NCI-H1417 treated with DMSO at 0.1 percent for 48 hours (cell line): ENCODE results near the gene SAMD14.

ENCODE experiments used
- DNase-seq: peaks from one replicate; lab custom pipeline; 2025; lab: John Stamatoyannopoulos, UW

The SAMD14 gene

DNA sequence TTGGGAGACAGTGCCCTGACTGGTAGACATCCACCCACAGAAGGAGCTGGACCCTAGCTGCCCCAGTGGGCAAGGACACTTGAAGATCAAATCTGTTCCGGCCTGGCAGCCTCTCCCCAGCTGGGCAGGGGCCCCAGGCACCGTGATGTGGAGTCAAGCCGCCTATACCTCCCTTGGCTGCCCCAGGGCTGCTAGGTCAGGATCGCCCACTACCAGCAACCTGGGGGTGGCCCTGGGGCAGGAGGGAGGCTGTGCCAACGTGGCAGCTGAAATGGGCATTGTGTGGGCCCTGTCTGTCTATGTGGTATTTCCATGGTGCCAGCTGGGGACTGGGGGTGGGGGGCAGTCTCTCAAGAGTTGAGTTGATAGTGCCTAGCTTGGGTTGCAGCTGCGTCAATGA lies 33.9 kb downstream of the SAMD14 start:
- no peak for DNase-seq

DNA sequence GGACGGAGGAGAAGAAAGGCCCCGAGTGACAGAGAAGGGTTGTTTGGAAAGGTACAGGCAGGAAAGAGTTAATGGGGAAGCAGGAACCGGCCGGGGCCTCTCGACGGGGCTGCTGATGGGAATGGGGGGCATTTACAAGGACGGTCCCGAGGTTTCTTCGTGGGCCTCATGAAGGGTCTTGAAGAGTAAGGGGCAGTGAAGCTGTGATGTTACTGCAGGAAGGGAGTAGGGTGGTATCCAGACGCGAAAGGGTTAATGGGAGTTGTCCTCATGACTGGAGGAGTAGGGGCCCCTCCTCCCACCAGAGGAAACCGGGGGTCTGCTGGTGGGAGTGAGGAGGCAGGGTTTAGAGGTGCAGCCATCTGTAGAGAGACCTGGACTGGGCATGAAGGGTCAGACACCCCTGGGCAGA lies 34.3 kb downstream of the SAMD14 start:
- no peak for DNase-seq

- peak; percentile 74 for DNase-seq
These were observed 35.0 kb downstream of the SAMD14 start, which contains the start of gene PDK2 for GRCh38 chr17:50094753-50095619. PDK2 (plus strand) TSS chr17:50095351; CDS start chr17:50095436, 85 bp downstream.

- DNase-seq = peak; percentile 60
These were observed 35.7 kb downstream of the SAMD14 start for GRCh38 chr17:50094243-50094752.

DNA sequence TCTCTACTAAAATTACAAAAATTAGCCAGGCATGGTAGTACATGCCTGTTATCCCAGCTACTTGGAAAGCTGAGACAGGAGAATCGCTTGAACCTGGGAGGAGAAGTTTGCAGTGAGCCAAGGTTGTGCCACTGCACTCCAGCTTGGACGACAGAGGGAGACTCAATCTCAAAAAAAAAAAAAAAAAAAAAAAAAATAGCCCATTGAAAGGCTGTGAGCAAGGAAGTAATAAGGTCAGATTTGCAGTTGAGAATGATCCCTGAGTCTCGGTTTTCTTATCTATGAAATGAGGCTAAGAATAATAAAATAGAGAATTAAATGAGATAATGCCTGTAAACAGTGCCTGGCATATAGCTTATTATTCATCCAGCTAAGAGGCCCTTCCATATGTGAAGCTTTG lies 36.2 kb downstream of the SAMD14 start:
- DNase-seq = no peak

DNA sequence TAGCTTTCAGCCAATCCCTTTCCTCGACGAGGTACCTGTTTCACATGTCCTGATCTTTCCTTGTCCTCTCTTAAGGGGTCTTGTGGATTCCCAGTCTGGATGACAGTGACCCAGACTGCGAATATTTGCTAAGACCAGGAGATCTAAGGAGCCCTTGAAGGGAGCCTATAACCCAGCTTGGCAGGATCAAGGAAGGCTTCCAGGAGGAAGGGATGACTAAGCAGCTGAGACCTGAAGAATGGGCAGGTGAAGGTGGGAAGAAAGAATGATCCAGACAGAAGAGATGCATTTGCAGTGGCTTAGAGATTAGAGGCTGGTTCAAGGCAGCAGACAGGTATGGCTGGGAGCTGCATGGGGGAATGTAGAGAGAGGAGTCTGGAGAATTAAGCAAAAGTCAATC lies 36.7 kb downstream of the SAMD14 start:
- DNase-seq = no peak

DNA sequence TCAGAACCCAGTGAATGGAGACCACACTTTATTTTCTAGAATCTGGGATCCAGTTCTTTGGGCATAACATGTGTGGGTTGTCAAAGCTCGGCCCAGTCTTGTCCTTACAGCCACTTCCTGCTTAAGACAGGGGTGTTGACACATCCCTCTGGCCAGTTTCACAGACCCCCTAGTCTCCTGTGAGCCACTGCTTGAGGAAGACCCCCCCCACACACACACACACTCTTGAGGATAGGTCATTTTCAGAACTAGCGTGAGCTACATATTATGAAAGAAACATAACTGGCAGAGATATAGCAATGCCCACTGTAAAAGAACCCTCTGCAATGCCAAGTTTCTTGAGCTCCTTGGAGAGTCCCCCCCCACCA lies 38.1 kb downstream of the SAMD14 start:
- DNase-seq = no peak

GRCh38 chr17:50090971-50091917 lies 38.7 kb downstream of the SAMD14 start:
- DNase-seq = no peak

DNA sequence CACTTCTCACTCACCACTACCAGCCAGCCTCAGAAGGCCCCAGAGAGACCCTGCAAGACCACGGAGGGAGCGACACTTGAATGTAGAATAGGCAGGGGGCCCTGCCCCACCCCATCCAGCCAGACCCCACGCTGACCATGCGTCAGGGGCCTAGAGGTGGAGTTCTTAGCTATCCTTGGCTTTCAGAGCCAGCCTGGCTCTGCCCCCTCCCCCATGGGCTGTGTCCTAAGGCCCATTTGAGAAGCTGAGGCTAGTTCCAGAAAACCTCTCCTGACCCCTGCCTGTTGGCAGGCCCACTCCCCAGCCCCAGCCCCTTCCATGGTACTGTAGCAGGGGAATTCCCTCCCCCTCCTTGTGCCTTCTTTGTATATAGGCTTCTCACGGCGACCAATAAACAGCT lies 39.9 kb downstream of the SAMD14 start:
- DNase-seq = no peak

DNA sequence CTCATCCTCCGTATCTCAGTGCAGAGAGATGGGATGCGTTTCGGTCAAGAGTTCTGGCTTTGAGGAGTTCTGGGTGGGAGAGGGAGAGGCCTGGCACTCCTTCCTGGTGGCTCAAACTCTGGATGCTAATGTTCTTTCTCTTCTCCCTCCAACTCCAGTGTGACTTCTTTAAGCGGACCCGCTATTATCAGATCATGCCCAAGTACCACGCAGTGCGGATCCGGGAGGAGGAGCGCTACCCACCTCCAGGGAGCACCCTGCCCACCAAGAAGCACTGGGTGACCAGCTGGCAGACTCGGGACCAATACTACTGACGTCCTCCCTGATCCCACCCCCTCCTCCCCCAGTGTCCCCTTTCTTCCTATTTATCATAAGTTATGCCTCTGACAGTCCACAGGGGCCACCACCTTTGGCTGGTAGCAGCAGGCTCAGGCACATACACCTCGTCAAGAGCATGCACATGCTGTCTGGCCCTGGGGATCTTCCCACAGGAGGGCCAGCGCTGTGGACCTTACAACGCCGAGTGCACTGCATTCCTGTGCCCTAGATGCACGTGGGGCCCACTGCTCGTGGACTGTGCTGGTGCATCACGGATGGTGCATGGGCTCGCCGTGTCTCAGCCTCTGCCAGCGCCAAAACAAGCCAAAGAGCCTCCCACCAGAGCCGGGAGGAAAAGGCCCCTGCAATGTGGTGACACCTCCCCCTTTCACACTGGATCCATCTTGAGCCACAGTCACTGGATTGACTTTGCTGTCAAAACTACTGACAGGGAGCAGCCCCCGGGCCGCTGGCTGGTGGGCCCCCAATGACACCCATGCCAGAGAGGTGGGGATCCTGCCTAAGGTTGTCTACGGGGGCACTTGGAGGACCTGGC lies 40.8 kb downstream of the SAMD14 start:
- DNase-seq = no peak

GRCh38 chr17:50087912-50088405 lies 42.0 kb downstream of the SAMD14 start:
- DNase-seq = no peak

DNA sequence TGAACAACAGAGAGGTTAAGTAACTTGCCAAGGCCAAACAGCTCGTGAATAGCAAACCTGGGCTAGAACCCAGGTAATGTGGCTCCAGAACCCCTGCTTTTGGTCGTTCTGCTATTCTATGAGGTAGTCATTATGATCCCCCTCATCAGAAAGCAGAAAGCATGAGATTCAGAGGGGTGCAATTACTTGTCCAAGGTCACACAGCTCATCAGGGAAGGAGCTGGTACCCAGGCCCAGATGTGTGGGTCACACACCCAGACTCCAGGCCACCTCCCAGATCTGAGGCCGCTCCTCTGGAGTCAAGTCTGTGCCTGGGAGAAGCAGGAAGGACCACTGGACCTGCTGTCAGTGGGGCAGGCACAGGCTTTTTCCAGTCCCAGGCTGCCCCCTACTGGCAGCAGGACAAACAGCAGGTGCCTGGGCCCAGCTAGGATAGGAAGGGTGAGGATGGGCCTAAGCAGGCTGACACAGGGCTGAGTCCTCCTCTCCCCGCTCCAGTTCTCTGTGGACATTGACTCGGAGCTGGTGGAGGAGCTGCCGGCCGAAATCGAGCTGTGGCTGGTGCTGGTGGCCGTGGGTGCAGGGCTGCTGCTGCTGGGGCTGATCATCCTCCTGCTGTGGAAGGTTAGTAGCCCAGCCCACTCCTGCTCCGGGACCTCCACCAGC lies 42.6 kb downstream of the SAMD14 start:
- no peak for DNase-seq

GRCh38 chr17:50081757-50082156 lies 48.2 kb downstream of the SAMD14 start:
- DNase-seq = no peak

GRCh38 chr17:50080827-50081226 lies 49.1 kb downstream of the SAMD14 start:
- DNase-seq = no peak

DNA sequence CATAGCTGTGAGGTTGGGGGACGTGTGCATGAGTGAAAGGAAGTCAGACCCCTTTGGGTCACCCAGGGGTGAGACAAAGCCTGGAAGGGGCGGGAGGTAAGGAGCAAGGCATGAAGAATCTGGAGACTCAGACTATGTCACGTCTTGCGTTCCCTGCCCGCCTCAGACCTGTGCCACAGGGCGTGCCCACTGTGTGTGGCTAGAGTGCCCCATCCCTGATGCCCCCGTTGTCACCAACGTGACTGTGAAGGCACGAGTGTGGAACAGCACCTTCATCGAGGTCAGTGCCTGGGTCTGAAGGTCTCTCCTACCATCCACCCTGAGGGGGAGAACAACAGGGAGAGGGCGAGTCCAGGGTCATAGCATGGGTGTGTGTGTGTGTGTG lies 49.9 kb downstream of the SAMD14 start:
- DNase-seq = no peak

DNA sequence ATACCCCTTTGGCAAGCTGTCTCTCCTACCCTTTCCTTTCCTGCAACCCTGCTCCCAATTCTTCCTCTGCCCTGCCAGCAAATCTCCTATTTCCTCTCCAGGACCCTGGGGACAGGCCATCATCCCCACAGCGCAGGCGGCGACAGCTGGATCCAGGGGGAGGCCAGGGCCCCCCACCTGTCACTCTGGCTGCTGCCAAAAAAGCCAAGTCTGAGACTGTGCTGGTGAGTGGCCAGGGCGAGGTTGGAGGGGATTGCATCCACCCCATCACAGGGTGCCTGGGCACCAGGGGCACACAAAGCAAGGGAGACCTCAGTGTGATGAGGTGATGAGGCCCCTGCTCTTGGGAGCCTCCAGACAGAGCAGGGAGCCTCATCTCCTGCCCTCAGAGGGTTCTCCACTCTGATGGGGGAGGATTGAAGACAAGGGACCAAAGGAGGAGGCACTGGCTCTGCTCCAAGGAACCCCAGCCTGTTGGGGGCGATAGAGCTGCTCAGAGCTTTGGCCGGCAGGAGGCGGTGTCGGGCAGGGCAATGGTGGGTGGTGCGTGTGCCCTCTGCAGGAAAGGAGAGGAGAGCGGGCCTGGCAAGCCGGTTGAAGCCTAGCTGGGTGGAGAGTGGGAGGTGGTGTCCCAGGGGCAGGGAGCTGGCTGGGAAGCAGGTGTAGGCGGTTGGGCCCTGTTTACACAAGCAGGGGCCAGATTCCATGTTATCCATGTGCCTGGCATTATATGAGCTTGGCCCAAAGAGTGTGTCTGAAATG lies 50.4 kb downstream of the SAMD14 start:
- no peak for DNase-seq

- no peak for DNase-seq
These were observed 51.5 kb downstream of the SAMD14 start for GRCh38 chr17:50078430-50078829.

GRCh38 chr17:50076591-50077235 lies 53.2 kb downstream of the SAMD14 start:
- DNase-seq = no peak

DNA sequence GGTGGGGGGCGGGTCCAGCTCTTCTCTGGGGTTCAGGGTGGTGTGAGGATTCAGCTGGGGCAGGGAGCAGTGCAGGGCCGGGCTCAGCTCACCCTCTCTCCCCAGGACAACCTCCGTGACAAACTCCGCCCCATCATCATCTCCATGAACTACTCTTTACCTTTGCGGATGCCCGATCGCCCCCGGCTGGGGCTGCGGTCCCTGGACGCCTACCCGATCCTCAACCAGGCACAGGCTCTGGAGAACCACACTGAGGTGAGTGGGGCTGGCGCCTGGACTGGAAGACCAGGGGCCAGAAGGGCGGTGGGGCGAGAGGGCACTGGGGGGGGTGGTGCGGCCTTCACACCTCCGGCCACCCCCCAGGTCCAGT lies 53.8 kb downstream of the SAMD14 start:
- no peak for DNase-seq
